ENCODE data around the gene HOXD10.

Gene HOXD10

GRCh38 chr2:176154576-176155252, 38.1 kb downstream of the HOXD10 start:
- no peak overlapping the region for H3K4me3 ChIP-seq (ENCODE audit: low read depth, low read length)
- TF ChIP-seq CTCF (IDR thresholded peaks at IDR 0.05; ENCODE audit: control insufficient read depth, extremely low read depth, insufficient read depth): no peak
- no peak for DNase-seq (ENCODE audit: low read depth)

- no peak overlapping the region for H3K4me3 ChIP-seq (ENCODE audit: low read depth, low read length)
- no peak for DNase-seq (ENCODE audit: low read depth)
- TF ChIP-seq CTCF (IDR thresholded peaks at IDR 0.05; ENCODE audit: control insufficient read depth, extremely low read depth, insufficient read depth): no peak
Measured at GRCh38 chr2:176155356-176156044, 38.9 kb downstream of the HOXD10 start.

GRCh38 chr2:176156301-176156806, 39.8 kb downstream of the HOXD10 start:
- H3K4me3 ChIP-seq (ENCODE audit: low read depth, low read length): no peak overlapping the region
- no peak for TF ChIP-seq CTCF (IDR thresholded peaks at IDR 0.05; ENCODE audit: control insufficient read depth, extremely low read depth, insufficient read depth)
- no peak for DNase-seq (ENCODE audit: low read depth)

- TF ChIP-seq CTCF (IDR thresholded peaks at IDR 0.05; ENCODE audit: control insufficient read depth, extremely low read depth, insufficient read depth): no peak
- H3K4me3 ChIP-seq (ENCODE audit: low read depth, low read length): no peak within 1 kb of the TSS
- DNase-seq (ENCODE audit: low read depth): no peak
Measured at GRCh38 chr2:176156807-176157498, 40.4 kb downstream of the HOXD10 start, which contains the start of gene HOXD3. Gene HOXD3, plus strand, starts transcription at chr2:176157307. Its CDS starts 11,808 bp downstream, at chr2:176169115.

- no peak for TF ChIP-seq CTCF (IDR thresholded peaks at IDR 0.05; ENCODE audit: control insufficient read depth, extremely low read depth, insufficient read depth)
- no peak for DNase-seq (ENCODE audit: low read depth)
- no peak overlapping the region for H3K4me3 ChIP-seq (ENCODE audit: low read depth, low read length)
Measured at GRCh38 chr2:176157499-176158185, 41.1 kb downstream of the HOXD10 start.

- no peak for DNase-seq (ENCODE audit: low read depth)
- no peak for TF ChIP-seq CTCF (IDR thresholded peaks at IDR 0.05; ENCODE audit: control insufficient read depth, extremely low read depth, insufficient read depth)
- no peak overlapping the region for H3K4me3 ChIP-seq (ENCODE audit: low read depth, low read length)
Measured at GRCh38 chr2:176158186-176158591, 41.6 kb downstream of the HOXD10 start.
